Measurements from ENCODE around the gene OR2M3.

GRCh38 chr1:248155927-248156326 lies 41.1 kb upstream of the OR2M3 start:
- no peak for TF ChIP-seq CTCF (conservative IDR thresholded peaks at IDR 0.05)
- TF ChIP-seq EZH2 (IDR thresholded peaks at IDR 0.05; ENCODE audit: low read depth), result no peak
